ENCODE measurements around the gene SLC2A2.
A peak's percentile ranks its signal among the peaks of the same experiment; 100 is the strongest.

Gene SLC2A2

DNA sequence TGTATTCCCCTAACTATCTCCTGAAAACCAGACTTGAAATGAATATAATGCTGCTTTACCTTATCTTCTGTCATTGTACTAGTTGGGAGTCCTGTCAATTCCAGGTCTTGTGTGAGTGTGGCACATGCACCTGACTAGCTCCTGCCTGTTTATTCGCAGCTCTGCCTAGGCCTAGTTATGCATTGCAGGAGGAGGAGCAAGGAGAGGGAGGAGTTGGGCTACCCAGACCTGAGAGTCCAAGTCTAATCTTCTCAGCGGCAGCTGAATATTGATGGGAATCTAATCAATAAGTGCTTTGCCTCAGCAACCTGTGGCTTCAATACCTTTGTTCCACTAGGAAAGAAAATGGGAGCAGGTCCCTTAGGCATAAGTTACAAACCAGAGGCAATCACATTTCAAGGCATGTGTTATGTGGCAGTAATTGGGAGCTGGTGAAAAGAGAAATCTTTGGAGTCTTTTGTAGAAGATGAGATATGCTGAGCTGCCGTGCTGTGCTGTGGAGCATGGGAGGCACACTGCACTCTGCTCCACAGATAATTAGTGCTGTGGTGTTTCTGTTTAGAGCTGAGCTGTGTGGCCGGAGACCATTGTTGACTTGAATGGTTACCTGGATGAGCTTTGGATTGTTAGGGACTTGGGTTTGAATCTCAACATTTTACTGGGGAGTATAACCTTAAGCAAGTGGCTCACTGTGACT, at the start of gene SLC2A2:
TSS of gene SLC2A2 (minus strand) at position 124 of the 697 bp plus-strand sequence. CDS start at position 74, 50 bp downstream.
- no peak for DNase-seq (ENCODE audit: low read depth)

DNA sequence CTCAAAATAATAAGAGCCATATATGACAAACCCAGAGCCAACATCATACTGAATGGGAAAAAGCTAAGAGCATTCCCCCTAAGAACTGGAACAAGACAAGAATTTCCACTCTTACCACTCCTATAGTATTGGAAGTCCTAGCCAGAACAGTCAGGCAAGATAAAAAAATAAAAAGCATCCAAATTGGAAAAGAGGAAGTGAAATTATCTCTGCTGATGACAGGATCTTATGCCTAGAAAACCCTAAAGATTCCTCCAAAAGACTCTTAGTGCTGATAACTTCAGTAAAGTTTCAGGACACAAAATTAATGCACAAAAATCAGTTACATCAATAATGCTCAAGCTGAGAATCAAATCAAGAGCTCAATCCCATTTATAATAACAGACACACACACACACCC, 45.9 kb upstream of the SLC2A2 start:
- DNase-seq (ENCODE audit: low read depth), result no peak

DNA sequence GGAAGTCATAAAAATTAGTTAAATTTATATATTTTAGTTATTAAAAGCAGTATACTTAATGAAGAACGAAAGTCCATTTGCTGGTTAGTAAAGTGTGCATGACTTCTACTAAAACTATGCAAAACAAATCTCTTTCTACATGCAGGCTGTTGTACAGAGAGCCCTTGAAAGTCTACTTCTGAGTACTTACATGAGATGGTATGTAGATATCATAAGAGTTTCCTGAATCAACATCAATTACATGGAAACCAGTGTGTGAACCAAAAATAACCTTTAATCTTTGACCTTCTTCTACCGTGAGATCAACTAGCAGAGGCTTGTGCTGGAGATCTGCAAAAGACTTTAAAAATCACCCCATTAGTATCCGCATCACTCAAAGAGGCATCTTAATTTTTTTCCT, 42.1 kb upstream of the SLC2A2 start:
- no peak for DNase-seq (ENCODE audit: low read depth)

DNA sequence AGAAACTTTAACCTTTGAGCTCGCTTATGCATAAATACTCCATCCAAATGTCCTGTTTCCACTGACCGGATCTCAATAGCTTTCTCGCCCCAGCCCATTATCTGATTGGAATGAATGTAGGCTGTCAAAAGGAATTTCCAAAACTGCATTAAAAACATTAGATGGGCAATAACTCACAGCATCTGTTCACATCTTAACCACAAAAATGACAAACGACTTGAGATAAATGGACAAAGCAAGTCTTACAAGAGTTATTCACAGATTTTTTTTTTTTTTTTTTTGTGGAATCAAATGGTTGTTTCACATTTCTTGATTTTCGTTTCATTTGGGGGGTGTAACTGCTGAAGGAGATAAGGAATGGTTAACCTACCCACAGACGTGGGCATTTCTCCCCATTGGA, 39.7 kb upstream of the SLC2A2 start:
- DNase-seq (ENCODE audit: low read depth), result no peak

DNA sequence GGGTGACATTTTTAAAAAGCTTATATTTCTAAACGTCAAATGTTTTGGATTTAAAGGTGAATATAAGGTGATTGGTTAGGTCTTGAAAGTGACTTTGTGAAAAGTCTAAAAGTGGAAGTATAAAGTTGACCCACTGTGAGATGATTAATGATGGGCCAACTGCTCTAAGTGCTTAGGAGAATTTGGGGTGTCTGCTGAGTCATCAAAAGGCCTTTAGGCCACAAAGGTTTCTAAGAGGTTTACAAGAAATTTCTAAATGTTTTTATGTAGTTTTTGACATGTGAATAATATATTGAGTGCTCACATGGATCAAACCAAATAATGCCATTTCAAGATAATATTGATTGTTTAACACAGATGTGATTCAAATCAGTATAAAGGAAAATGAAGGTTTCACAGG, 39.2 kb upstream of the SLC2A2 start:
- no peak for DNase-seq (ENCODE audit: low read depth)

DNA sequence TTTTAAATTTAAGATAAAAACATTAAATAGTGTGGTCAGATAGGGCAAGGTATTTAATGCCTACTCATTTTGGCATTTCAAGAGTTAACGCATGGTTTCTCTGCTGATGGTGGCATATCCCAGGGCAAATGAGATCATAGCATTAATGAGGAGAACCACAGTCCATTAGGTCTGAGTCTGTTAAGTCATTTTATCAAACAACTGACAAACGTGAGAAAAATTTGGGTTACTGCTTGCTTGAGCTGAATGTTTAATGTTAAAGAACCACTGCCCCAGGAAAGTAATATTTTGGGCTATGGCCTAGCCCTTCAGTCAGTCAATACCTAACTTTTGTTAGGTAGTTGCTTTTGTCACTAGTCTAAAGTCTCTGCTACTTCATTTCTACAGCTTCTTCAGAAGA, 37.9 kb upstream of the SLC2A2 start:
- no peak for DNase-seq (ENCODE audit: low read depth)

DNA sequence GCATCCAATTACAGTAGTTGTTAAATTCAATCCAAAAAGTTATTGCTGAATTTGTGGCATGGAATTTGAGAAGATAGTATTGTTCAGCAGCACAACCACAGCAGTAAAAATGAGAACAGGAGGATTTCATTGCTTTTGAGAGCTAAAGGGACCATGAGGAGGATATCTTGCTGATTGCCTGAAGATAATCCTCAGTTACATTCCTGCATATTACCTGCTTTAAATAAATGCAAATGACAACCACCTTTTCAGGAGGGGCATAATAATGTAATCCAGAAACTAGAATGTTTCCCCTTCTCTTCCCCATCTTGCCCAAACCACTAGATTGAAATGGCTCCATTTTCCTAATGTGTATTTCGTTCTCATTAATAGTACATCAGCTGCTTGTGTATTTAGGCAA, 35.2 kb upstream of the SLC2A2 start:
- DNase-seq (ENCODE audit: low read depth), result no peak

DNA sequence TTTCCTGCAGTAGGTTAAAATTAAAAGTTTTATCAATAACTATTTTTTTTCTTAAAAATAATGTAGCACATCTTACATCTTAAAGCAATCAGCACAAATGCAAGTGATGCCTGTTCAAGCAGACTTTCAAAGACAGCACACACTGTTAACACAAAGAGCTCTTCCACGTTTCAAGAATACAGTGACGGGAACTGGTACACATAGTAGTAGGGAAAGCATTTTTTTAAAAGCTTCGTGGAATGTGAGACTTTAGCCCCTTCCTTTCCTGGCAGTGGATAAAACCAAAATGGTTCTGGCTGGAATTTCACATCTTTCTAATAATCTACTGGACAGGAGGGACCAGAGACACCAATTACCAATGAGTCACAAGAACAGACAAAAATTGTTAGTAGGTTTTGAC, 33.5 kb upstream of the SLC2A2 start:
- DNase-seq (ENCODE audit: low read depth), result no peak

DNA sequence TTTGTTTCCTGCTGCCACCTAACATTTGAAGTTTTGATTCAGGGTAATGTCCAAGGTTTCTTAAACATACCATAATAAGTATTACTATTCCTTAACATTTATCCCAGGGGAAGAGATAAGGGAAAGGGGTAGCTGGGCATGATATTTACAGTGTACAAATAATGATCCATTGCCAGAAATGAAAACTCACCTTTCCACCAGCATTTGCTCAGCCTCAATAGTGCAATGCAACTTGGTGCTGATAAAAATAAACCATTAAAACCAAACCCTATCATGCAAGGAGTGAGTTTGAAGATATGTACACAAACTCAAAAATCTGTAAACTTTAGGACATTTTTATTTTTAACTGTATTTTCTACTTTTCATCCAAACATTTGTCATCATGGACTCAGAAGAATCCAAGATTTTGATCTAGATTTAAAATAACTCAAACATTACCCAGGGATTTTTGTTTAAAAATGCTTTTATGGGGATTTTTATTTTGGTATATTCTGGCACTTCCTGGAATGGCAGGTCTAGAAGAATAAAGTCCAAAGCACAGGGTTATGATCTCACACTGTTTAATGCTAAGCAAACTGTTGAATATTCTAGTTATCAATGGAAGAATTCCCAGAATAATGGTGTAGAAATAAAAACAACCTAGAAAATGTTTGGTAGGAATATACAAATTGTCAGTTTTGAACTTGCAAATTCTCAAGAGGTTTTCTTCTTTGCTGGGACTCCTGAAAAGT, 32.5 kb upstream of the SLC2A2 start:
- DNase-seq (ENCODE audit: low read depth), result no peak

DNA sequence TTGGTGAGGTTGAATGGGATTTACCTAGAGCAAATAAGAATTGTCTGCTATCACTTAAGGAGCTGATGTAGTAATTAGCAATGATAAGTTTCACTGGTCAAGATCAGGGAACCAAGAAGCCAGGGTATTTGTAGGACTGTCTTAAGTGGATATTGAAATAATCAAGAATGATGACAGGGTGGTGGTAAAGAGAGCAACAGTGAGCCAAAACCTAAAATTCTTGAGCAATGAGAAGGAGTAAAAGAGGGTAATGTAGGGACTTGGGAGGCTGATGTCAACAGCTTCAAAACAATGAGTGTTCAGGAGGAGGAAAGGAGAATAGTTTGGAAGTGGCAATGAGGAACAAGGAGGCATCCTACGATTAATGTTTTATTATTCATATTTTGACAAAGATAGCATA, 31.5 kb upstream of the SLC2A2 start:
- DNase-seq (ENCODE audit: low read depth), result peak; percentile 53

DNA sequence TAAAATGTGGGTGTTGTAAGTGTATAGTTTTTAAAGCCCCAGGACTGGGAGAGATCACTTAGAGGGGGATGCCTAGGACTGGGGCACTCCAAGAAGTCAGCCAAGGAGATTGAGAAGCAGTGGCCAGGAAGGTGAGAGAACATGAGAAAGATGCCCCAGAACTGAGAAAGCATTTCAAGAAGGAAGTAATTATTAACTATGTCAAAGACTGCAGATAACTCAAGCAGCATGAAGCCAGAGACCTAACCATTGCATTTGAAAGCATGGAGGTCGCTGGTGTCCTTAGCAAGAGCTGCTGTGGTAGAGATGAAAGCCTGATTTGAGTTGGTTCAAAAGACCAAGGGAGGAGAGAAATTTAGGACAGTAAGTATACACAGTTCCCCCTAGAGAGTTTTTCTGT, 30.6 kb upstream of the SLC2A2 start:
- no peak for DNase-seq (ENCODE audit: low read depth)

DNA sequence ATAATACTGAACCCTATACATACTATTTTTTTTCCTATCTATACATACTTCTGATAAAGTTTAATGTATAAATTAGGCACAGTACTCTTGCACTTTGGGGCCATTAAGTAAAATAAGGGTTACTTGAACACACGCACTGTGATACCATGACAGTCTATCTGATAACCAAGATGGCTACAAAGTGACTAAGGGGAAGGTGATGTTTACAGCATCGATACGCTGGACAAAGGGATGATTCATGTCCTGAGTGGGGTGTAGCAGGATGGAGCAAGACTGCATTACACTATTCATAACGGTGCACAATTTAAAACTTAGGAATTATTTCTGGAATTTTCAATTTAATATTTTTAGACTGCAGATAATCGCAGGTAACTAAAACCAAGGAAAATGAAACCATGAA, 30.0 kb upstream of the SLC2A2 start:
- no peak for DNase-seq (ENCODE audit: low read depth)

DNA sequence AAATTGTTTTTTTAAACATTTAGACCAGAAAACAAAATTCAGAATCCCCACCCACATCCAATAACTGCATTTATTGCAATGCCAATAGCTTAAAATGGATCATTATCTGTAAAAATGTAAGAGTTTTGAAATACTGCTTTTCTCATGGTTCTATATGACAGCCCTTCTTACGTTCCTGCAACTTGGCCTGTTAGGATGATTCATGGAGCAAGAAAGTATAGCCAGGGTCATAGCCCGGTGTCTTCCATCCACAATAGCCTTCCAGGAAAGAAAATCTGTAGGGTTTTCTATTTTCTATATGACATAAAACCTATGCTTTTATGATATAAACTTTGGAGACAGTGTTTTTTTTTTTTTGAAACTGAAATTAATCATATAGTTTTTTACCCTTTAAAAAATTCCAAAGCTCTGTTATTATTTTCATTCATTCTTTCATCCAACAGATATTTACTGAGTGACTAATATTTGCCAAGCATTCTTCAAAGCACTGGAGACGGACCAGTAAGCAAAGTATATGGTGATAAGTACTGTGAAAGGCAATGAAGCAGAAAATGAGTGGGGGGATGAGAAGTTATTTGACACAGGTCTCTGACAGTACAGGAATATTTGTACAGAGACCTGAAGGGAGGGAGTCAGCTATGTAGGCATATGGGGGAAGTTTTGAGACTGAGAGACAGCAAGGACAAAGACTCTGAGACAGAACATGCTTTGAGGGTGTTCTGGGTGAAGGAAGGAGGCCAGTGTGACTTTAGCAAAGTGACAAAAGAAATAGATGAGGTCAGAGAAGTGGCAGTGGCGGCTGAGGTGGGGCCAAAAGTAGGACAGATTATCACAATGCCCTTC, 29.0 kb upstream of the SLC2A2 start:
- DNase-seq (ENCODE audit: low read depth), result peak; percentile 21

DNA sequence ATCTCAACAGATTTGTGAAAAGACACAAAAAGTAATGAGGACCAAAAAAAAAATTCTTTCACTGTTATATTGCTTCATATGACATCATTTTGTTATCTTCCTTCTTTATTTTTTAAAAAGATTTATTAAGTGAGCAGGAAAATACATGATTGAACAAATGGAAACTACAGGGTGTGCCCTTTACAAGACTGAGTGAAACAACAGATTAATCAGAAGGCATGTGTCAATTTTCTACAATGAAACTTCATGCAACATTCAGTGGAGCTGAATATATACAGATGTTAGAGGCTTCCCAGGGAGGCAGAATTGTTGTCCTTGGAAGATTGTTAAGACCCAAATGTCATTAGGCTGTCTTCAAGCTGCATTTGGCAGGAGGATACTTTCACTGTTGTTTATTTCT, 28.4 kb upstream of the SLC2A2 start:
- DNase-seq (ENCODE audit: low read depth), result peak; percentile 26

DNA sequence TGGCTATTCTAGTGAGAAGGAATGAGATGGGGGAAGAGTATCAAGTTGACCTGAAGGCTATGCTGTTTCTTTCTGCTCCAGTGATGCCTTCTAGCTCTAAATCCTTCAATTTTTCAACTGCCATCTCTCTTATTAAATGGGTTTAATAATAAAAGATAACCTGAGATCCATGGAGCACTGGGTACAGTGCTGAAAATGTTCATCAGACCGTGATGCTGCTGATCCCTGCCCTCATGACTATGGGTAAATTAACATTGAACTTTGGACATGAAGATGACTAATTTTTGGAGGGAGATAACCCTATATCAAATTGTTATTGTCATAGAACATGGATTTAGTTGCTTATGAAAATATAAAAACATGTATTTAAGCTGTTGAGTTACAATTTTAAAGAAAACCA, 27.7 kb upstream of the SLC2A2 start:
- no peak for DNase-seq (ENCODE audit: low read depth)

DNA sequence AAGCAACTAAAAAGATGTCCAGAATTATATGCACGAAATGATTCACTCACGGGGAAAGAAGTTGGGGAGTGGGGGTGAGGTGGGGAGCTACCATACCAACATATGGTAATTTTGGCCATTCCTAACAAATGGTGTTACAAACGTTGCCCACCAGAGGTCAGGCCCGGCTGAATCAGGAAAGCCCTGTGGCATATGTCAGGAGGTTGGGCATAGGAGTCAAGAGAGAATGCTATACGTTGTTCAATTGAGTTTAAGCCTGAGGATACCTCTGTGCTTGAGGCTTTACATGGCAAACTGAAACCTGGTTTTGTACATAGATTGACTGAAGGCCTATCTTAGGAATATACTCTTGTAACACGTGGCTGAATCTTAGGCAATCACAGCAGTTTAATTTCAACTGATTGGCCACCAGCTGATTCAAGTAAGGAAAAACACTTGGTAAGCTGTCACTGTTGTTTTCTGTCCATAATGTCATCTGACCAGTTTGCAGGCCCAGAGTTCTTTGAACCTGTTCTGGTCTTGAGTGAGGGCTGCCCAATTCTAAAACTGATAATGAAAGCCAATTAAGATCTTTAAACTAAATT, 23.4 kb upstream of the SLC2A2 start:
- DNase-seq (ENCODE audit: low read depth), result peak; percentile 27

DNA sequence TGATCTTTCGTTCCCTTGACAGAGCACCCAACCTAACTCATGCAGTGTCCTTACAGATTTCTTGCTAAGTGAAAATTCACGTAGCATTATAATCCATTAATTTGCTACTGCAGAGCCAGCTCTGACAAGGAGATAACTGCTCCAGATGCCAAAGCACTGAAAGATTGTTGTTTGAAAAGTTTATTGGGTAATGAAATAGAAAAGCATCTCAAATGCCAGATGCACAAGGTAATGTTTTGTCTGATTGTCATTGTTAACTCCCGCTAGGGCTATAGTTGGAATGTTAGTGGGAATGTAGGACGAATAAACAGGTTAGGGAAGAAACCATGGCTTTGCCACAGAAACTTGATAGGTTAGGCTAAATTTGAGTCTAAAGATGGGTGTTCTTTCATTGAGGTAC, 20.2 kb upstream of the SLC2A2 start:
- no peak for DNase-seq (ENCODE audit: low read depth)

DNA sequence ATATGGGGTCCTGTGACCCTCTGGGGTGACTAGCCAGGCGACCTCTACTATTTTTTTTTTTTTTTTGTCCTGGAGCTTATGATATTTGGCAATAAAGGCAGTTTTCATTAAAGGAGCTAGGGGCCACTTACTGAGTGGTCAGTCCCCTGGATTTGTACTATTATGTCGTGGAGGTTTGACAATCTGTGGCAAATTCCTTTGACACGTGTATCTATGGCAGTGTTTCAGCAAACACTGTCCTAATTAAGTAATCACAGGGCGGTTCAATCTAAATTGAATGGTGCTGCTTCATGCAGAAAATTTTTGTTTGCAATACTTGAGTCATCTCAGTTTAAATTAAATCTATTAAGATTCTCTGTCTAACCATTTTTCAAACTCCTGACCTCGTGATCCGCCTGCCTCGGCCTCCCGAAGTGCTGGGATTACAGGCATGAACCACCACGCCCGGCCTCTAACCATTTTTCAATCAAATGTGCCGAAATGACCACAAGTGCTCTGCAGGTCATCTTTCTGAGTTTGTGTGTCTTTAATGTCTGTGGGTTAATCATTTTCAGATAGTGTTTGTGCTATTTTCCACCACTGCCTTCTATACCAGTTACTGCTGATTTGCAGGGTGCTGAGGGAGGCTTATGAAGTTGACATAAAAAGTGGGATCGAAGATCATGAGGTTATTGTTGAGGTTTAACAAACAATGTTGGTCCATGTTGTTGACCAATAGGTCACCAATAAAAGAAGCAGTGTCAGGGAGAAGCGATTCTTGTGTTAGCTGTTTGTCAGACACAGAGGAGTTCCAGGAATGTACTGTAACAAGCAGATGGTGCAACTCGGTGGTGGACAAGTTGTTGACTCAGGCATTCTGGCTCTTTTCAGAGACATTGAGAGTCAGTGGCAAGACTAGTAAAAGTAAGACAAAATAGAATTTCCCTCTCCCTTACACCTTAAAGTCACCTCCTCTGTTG, 18.6 kb upstream of the SLC2A2 start:
- DNase-seq (ENCODE audit: low read depth), result peak; percentile 67

DNA sequence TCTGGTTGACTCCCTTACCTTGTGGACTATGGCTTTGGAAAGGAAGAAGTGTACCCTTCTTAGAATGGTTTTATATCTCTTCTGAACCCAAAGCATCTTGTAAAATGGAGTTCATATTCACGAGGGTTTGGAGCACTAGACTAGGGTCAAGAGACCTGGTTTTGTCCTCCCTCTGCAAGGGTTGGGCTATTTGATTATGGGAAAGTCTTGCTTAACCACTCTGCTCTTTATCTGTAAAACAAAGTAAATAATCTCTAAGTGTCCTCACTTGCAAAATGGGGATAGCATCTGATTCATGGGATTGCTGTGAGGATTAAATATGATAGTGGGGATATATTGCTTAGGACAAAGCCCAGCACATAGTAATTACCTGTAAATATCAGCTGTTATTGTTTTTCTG, 17.9 kb upstream of the SLC2A2 start:
- DNase-seq (ENCODE audit: low read depth), result no peak

DNA sequence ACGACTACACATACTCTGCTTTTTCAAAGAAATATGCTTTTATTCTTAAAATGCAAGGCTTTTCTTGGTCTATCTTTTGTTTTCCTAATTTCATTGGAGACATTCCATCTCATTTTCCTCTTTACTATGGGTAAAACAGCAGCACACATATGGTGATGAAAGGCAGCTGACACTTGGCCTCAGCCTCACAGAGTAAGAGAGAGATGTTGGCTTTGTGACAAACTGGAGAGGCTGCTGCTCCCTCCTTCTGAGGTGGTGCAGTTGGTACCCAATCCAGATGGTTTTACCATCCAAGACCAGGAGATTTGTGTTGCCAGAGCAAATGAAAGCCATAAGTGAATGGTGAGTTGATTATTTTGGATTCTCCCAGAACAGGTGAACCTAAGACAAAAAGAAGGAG, 13.2 kb upstream of the SLC2A2 start:
- DNase-seq (ENCODE audit: low read depth), result no peak

DNA sequence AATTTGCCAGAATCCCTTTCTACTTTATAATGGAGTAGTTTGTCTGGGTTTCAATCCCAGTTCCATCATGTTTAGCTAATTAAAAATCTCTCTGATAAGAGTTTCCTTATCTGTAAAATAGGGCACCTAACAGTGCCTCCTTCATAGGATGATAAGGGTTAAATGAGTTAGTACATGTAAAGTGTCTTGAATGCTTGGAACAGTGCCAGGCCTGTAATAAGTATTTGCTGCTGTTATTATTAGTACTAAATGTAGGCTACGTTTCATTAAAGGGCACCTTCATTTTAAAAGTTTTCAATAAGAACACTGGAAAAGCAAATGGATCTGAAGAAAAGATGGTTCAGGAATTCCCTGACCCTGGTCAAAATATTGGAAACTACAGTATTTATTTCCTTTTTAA, 11.8 kb upstream of the SLC2A2 start:
- DNase-seq (ENCODE audit: low read depth), result no peak
